GM12874 (cell line): ENCODE results near the gene KRTCAP3.

Source experiments
- CTCF ChIP-seq: IDR thresholded peaks from 2 replicates; pipeline ENCODE4 v1.5.1; 2011; ENCODE audit warnings: low read depth, mild to moderate bottlenecking, control low read depth, low read length, moderate library complexity; ENCODE audit not compliant: insufficient read depth

The KRTCAP3 gene

GRCh38 chr2:27485496-27485895, 43.3 kb downstream of the KRTCAP3 start:
- TF ChIP-seq CTCF = no peak

GRCh38 chr2:27489118-27489497, 46.9 kb downstream of the KRTCAP3 start:
- TF ChIP-seq CTCF = no peak

GRCh38 chr2:27489498-27490397, 47.6 kb downstream of the KRTCAP3 start, which contains the start of gene IFT172:
Gene IFT172 (minus strand): TSS chr2:27489743. CDS start chr2:27489653, 90 bp downstream.
- TF ChIP-seq CTCF = no peak

GRCh38 chr2:27492557-27492956, 50.4 kb downstream of the KRTCAP3 start:
- no peak for TF ChIP-seq CTCF

- TF ChIP-seq CTCF = no peak
Observed at GRCh38 chr2:27493948-27494283, 51.7 kb downstream of the KRTCAP3 start.
